HCT116 (cell line): ENCODE results near the gene IL32. TPM values are rescaled to one million over a fixed set of nuclear protein-coding genes. Genes with fewer than 3 reads are reported as not detected.

Experiments used
- ATAC-seq: fragments of 200-7000 bp; cut with Tn5 transposase; 2 replicates; pipeline ENCODE4 v1.9.1; 2020; ENCODE audit warnings: mild to moderate bottlenecking, moderate library complexity
- BruUV-seq: library from RNA; stranded (reverse); fragments of 400-500 nt; replicated peaks from 2 replicates; lab custom pipeline; 2021; lab: Mats Ljungman, UMichigan
- CTCF ChIA-PET: fragments of 300-600 bp; sonication (Branson Sonifier 250); formaldehyde crosslinking; loops from one replicate; lab custom pipeline; 2021; ENCODE audit warnings: antibody characterized with exemption; lab: Charles Lee
- POLR2A ChIA-PET: fragments of 300-600, 350-600 bp; sonication (Branson Sonifier 250); formaldehyde crosslinking; loops from one replicate; lab custom pipeline; 2021; ENCODE audit warnings: antibody characterized with exemption; lab: Charles Lee
- RAD21 ChIA-PET, 2 experiments: fragments of 300-600 bp; sonication (Branson Sonifier 250); formaldehyde crosslinking; loops; one replicate each; lab custom pipeline; 2023; ENCODE audit warnings: low total read pairs in 2 of 2; ENCODE audit not compliant: uncharacterized antibody in 2 of 2, unreplicated experiment in 2 of 2, low non-redundant PET in 1 of 2; lab: Charles Lee
- DNase-seq: peaks from one replicate; pipeline ENCODE4 v3.0.0-alpha.2; 2010; ENCODE audit warnings: low read depth, low spot score
- H2AFZ ChIP-seq: fragments of 200-600 bp; shearing (Covaris generic), sonication (generic); 2 replicates; pipeline ENCODE4 v1.6.1; 2017; ENCODE audit warnings: low read depth, mixed run types, mixed read lengths, antibody characterized with exemption, low read length; ENCODE audit not compliant: poor library complexity, severe bottlenecking
- H3K27ac ChIP-seq: 2 replicates; pipeline ENCODE4 v1.5.1; 2012; ENCODE audit warnings: low read depth, low read length
- H3K27me3 ChIP-seq: fragments of 200-600 bp; sonication (generic); 2 replicates; pipeline ENCODE4 v1.6.1; 2016; ENCODE audit warnings: mixed run types, low read length, mixed read lengths; ENCODE audit not compliant: insufficient read depth
- H3K36me3 ChIP-seq, 2 experiments: fragments of 200-500 bp in 1 of 2; fragments of 200-600 bp in 1 of 2; sonication (Bioruptor generic) in 1 of 2; sonication (generic) in 1 of 2; 2 replicates each; pipeline versions ENCODE4 v1.5.1 to v1.6.1; 2014 to 2016; ENCODE audit warnings: low read length in 2 of 2, inconsistent platforms in 1 of 2, mixed read lengths in 1 of 2, mixed run types in 1 of 2; ENCODE audit not compliant: insufficient read depth in 2 of 2, control insufficient read depth in 1 of 2
- H3K4me1 ChIP-seq, 2 experiments: fragments of 200-600 bp in 1 of 2; sonication (generic) in 1 of 2; 2 replicates each; pipeline versions ENCODE4 v1.5.1 to v1.6.1; 2012 to 2017; ENCODE audit warnings: low read length in 2 of 2, inconsistent platforms in 1 of 2, mild to moderate bottlenecking in 1 of 2, mixed read lengths in 1 of 2, mixed run types in 1 of 2, moderate library complexity in 1 of 2; ENCODE audit not compliant: insufficient read depth in 2 of 2, control insufficient read depth in 1 of 2
- H3K4me2 ChIP-seq: fragments of 200-600 bp; sonication (generic); 2 replicates; pipeline ENCODE4 v1.6.1; 2017; ENCODE audit warnings: mixed run types, low read length, mixed read lengths
- H3K4me3 ChIP-seq, 2 experiments: fragments of 200-600 bp in 1 of 2; sonication (generic) in 1 of 2; replicated peaks in 1 of 2; 2 replicates each; pipeline ENCODE4 v1.5.1; 2011 to 2016; ENCODE audit warnings: low read length in 2 of 2, control low read depth in 1 of 2, low read depth in 1 of 2, mild to moderate bottlenecking in 1 of 2, mixed read lengths in 1 of 2, mixed run types in 1 of 2
- H3K79me2 ChIP-seq: fragments of 200-600 bp; sonication (generic); 2 replicates; pipeline ENCODE4 v1.6.1; 2017; ENCODE audit warnings: mild to moderate bottlenecking, mixed run types, low read length, moderate library complexity, mixed read lengths; ENCODE audit not compliant: insufficient read depth
- H3K9ac ChIP-seq: fragments of 200-600 bp; sonication (generic); 2 replicates; pipeline ENCODE4 v1.6.1; 2016; ENCODE audit warnings: low read length, mixed read lengths
- H3K9me2 ChIP-seq: fragments of 200-600 bp; sonication (generic), shearing (Covaris generic); 2 replicates; pipeline ENCODE4 v1.6.1; 2017; ENCODE audit warnings: mixed run types, mild to moderate bottlenecking, moderate library complexity; ENCODE audit not compliant: insufficient read depth
- H3K9me3 ChIP-seq, 2 experiments: fragments of 200-500 bp in 1 of 2; fragments of 200-600 bp in 1 of 2; sonication (Bioruptor generic) in 1 of 2; sonication (generic) in 1 of 2; 2 replicates each; pipeline ENCODE4 v1.6.1; 2014 to 2017; ENCODE audit warnings: low read length in 2 of 2, mixed read lengths in 2 of 2, inconsistent platforms in 1 of 2, low read depth in 1 of 2, mild to moderate bottlenecking in 1 of 2, mixed run types in 1 of 2, moderate library complexity in 1 of 2; ENCODE audit not compliant: control insufficient read depth in 1 of 2, insufficient read depth in 1 of 2
- H4K20me1 ChIP-seq: fragments of 200-600 bp; sonication (generic), shearing (Covaris generic); 2 replicates; pipeline ENCODE4 v1.6.1; 2017; ENCODE audit warnings: mixed run types, mild to moderate bottlenecking, moderate library complexity; ENCODE audit not compliant: insufficient read depth
- ATF3 ChIP-seq: IDR thresholded peaks from 2 replicates; pipeline ENCODE4 v1.6.1; 2012
- CBX3 ChIP-seq: IDR thresholded peaks from 2 replicates; pipeline ENCODE4 v1.6.1; 2012; ENCODE audit warnings: low read depth
- SRF ChIP-seq: IDR thresholded peaks from 2 replicates; pipeline ENCODE4 v1.6.1; 2012; ENCODE audit warnings: low read depth
- TCF7L2 ChIP-seq: IDR thresholded peaks from 2 replicates; pipeline ENCODE4 v1.7.0; 2011; ENCODE audit warnings: borderline replicate concordance, inconsistent platforms; ENCODE audit not compliant: insufficient read depth, insufficient read length; ENCODE audit errors: extremely low read depth
- ZNF274 ChIP-seq: fragments of 200-500 bp; sonication (Bioruptor generic); IDR thresholded peaks from 2 replicates; pipeline ENCODE4 v1.6.1; 2014; ENCODE audit warnings: mild to moderate bottlenecking, low read depth, low read length, inconsistent platforms
- intact Hi-C: fragments of 100-400 bp; cut with micrococcal nuclease; formaldehyde crosslinking; loops from 2 replicates; pipeline ENCODE4 v1.10.0; 2022
- total RNA-seq: library from RNA; stranded (reverse); gene quantifications from one replicate; pipeline ENCODE4 v1.2.1, GENCODE V29; 2021; ENCODE audit not compliant: unreplicated experiment
- TF ChIP-seq, protein P1 (sequence below): IDR thresholded peaks from 2 replicates; pipeline ENCODE4 v1.6.1; 2012
- TF ChIP-seq, protein P2 (sequence below): IDR thresholded peaks from 2 replicates; pipeline ENCODE4 v1.6.1; 2011; ENCODE audit warnings: mild to moderate bottlenecking, low read length, moderate library complexity; ENCODE audit not compliant: insufficient replicate concordance; ENCODE audit errors: extremely low read depth

Gene IL32
- total RNA-seq, 1 experiment from 2014 or later: 13.7 TPM

- no peaks in the 10 kb centered on the region for H3K9me2 ChIP-seq
- ATAC-seq: no peak
- intact Hi-C loops: loop anchor here (10.0 kb wide), 1 partner anchor 124 kb away; no protein-coding TSS in a partner anchor
Measured at GRCh38 chr16:3051009-3051408, 14.4 kb upstream of the IL32 start.

More at GRCh38 chr16:3051009-3051408, 14.4 kb upstream of the IL32 start:
- Histone ChIP-seq H3K79me2 (no peaks in the 10 kb centered on the region), H3K27ac (no peak overlapping the region)
- TF ChIP-seq ZNF274 (no peak), SRF (no peak), TCF7L2 (no peak), CBX3 (no peak), ATF3 (no peak)
- TF ChIP-seq, protein P1, sequence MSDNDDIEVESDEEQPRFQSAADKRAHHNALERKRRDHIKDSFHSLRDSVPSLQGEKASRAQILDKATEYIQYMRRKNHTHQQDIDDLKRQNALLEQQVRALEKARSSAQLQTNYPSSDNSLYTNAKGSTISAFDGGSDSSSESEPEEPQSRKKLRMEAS: no peak
- TF ChIP-seq, protein P2, sequence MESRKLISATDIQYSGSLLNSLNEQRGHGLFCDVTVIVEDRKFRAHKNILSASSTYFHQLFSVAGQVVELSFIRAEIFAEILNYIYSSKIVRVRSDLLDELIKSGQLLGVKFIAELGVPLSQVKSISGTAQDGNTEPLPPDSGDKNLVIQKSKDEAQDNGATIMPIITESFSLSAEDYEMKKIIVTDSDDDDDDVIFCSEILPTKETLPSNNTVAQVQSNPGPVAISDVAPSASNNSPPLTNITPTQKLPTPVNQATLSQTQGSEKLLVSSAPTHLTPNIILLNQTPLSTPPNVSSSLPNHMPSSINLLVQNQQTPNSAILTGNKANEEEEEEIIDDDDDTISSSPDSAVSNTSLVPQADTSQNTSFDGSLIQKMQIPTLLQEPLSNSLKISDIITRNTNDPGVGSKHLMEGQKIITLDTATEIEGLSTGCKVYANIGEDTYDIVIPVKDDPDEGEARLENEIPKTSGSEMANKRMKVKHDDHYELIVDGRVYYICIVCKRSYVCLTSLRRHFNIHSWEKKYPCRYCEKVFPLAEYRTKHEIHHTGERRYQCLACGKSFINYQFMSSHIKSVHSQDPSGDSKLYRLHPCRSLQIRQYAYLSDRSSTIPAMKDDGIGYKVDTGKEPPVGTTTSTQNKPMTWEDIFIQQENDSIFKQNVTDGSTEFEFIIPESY: no peak
- TF ChIP-seq, all 23 proteins: peak for 0
- no peak for DNase-seq
- RAD21 ChIA-PET: no interaction called here
- no peaks in the 10 kb centered on the region for H3K9me3 ChIP-seq
- CTCF ChIA-PET: interaction anchor here (4.3 kb wide), 1 partner anchor 8 kb away, joined by 16 read pairs; no protein-coding TSS in a partner anchor
- no peaks in the 10 kb centered on the region for H3K27me3 ChIP-seq
- no peak overlapping the region for H3K4me2 ChIP-seq
- H3K4me1 ChIP-seq: peaks cover 0 to 19% of the 10 kb centered on the region in 2 experiments; a peak in 1 of 4 replicates
- no peak overlapping the region for H3K4me3 ChIP-seq
- BruUV-seq: no TSS peak
- no peaks in the 10 kb centered on the region for H4K20me1 ChIP-seq
- H2AFZ ChIP-seq: no peak overlapping the region
- H3K36me3 ChIP-seq: no peaks in the 10 kb centered on the region
- POLR2A ChIA-PET: interaction anchor here (1.3 kb wide), 1 partner anchor 11 kb away, joined by 3 read pairs; no protein-coding TSS in a partner anchor
- no peak overlapping the region for H3K9ac ChIP-seq
